GM21360 (cell line): ENCODE results near the gene AFAP1.

Experiments
- ATAC-seq: cut with Tn5 transposase; IDR thresholded peaks from one replicate; pipeline ENCODE4 v1.9.1; 2021; ENCODE audit warnings: mild to moderate bottlenecking, moderate library complexity; ENCODE audit not compliant: unreplicated experiment

The AFAP1 gene

GRCh38 chr4:7745301-7745885 lies 194.3 kb downstream of the AFAP1 start:
- ATAC-seq: no peak

- ATAC-seq: no peak
Measured at GRCh38 chr4:7744142-7744804, 195.4 kb downstream of the AFAP1 start.

GRCh38 chr4:7742807-7743280 lies 196.8 kb downstream of the AFAP1 start:
- ATAC-seq: no peak

- no peak for ATAC-seq
Measured at GRCh38 chr4:7741946-7742806, 197.5 kb downstream of the AFAP1 start.

- ATAC-seq: no peak
Measured at GRCh38 chr4:7740866-7741525, 198.7 kb downstream of the AFAP1 start.

- ATAC-seq: no peak
Measured at GRCh38 chr4:7739918-7740865, 199.5 kb downstream of the AFAP1 start.

GRCh38 chr4:7739077-7739917 lies 200.4 kb downstream of the AFAP1 start:
- no peak for ATAC-seq

GRCh38 chr4:7738458-7739076 lies 201.1 kb downstream of the AFAP1 start:
- ATAC-seq: no peak

GRCh38 chr4:7737752-7738457 lies 201.8 kb downstream of the AFAP1 start:
- ATAC-seq: no peak

- ATAC-seq: no peak
Measured at GRCh38 chr4:7737268-7737645, 202.4 kb downstream of the AFAP1 start.

- ATAC-seq: no peak
Measured at GRCh38 chr4:7736436-7737267, 203.0 kb downstream of the AFAP1 start.

GRCh38 chr4:7735961-7736360 lies 203.7 kb downstream of the AFAP1 start:
- ATAC-seq: no peak

- ATAC-seq: no peak
Measured at GRCh38 chr4:7735395-7735794, 204.3 kb downstream of the AFAP1 start.

- no peak for ATAC-seq
Measured at GRCh38 chr4:7734651-7735260, 204.9 kb downstream of the AFAP1 start.

- ATAC-seq: no peak
Measured at GRCh38 chr4:7733801-7734650, 205.6 kb downstream of the AFAP1 start.

GRCh38 chr4:7733201-7733600 lies 206.5 kb downstream of the AFAP1 start:
- no peak for ATAC-seq
